Measurements from ENCODE around the gene ZFYVE28. TPM values are rescaled to one million over a fixed set of nuclear protein-coding genes. Genes with fewer than 3 reads are reported as not detected.

The ZFYVE28 gene
- total and polyA plus RNA-seq, 2 experiments from 2014 or later = 4.6 to 9.6 TPM

GRCh38 chr4:2256156-2256731, 162.2 kb downstream of the ZFYVE28 start:
- no peak overlapping the region for H3K4me3 ChIP-seq
- no peak overlapping the region for H2AFZ ChIP-seq
- H4K20me1 ChIP-seq (ENCODE audit: insufficient read depth) = no peaks in the 10 kb centered on the region; the same call in 1 of the 2 replicates
- no peak overlapping the region for H3K9ac ChIP-seq
- H3K4me2 ChIP-seq (ENCODE audit: unreplicated experiment) = no peak overlapping the region
- TF ChIP-seq EZH2phosphoT487 (IDR thresholded peaks at IDR 0.05; ENCODE audit: insufficient read depth, low read depth) (no peak), EZH2 (IDR thresholded peaks at IDR 0.05; ENCODE audit: insufficient read depth, poor library complexity, severe bottlenecking) (no peak)
- no peak overlapping the region for H3K27ac ChIP-seq
- H3K4me1 ChIP-seq (ENCODE audit: insufficient read depth) = 0 out of 2 replicates have a peak, but pooled peaks cover 8% of the 10 kb centered on the region
- no peaks in the 10 kb centered on the region for H3K27me3 ChIP-seq (replicated peaks; ENCODE audit: insufficient read depth)
- H3K36me3 ChIP-seq (ENCODE audit: low read depth) = peaks cover 4% of the 10 kb centered on the region; the same call in 1 of the 2 replicates
- no peaks in the 10 kb centered on the region for H3K9me2 ChIP-seq (ENCODE audit: insufficient read depth)
- WGBS, 2 experiments (ENCODE audit: low coverage in 1 of 2, low lambda C conversion rate in 2 of 2, missing lambda C conversion rate in 2 of 2) = 53 to 57% methylated on average over 8 of the region's 8 CpGs
- in situ Hi-C loops (cut with MboI) = no loop called here
- no peaks in the 10 kb centered on the region for H3K9me3 ChIP-seq (ENCODE audit: low read depth)
- DNase-seq = no peak
- H3K79me2 ChIP-seq (ENCODE audit: insufficient read depth) = peaks cover 78% of the 10 kb centered on the region
- H3F3A ChIP-seq (ENCODE audit: insufficient read depth) = no peaks in the 10 kb centered on the region

DNA sequence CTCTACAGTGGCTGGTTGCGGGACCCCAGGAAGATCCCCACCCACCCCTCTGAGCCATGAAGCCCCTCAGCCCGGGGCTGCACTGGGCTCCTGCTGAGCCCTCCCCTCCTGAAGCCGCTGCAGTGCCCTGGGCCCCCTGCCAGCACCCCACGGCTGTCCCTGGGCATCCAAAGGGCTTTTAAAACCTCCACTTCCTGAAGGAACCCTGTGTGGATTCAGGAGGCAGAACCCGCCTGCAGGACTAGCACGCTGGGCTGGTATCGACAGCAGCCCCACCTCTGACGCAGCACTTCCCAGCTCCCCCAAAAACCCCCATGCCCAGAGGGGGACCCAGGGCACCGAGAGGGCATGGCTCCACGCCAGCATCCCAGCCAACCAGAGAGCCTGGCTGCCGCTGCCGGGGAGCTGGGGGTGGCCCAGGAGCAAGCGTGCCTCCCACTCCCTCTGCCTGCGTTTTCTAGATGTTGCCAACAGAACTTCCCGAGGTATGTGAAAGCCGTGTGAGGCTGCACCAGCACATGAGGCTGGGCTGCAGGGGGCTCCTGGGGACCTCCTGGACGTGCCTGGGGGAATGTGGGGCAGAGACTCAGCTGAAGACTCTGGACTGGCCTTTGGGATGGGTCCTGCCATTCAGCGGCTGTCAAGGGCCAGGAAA, 162.8 kb downstream of the ZFYVE28 start:
- H3K4me3 ChIP-seq = no peak overlapping the region
- H3K27me3 ChIP-seq (replicated peaks; ENCODE audit: insufficient read depth) = no peaks in the 10 kb centered on the region
- no peaks in the 10 kb centered on the region for H3F3A ChIP-seq (ENCODE audit: insufficient read depth)
- no peak overlapping the region for H3K4me2 ChIP-seq (ENCODE audit: unreplicated experiment)
- H3K4me1 ChIP-seq (ENCODE audit: insufficient read depth) = 0 out of 2 replicates have a peak, but pooled peaks cover 8% of the 10 kb centered on the region
- H3K36me3 ChIP-seq (ENCODE audit: low read depth) = peaks cover 4% of the 10 kb centered on the region; the same call in 1 of the 2 replicates
- no peak for DNase-seq
- H2AFZ ChIP-seq = no peak overlapping the region
- H3K9me2 ChIP-seq (ENCODE audit: insufficient read depth) = no peaks in the 10 kb centered on the region
- WGBS, 2 experiments (ENCODE audit: low coverage in 1 of 2, low lambda C conversion rate in 2 of 2, missing lambda C conversion rate in 2 of 2) = 72 to 73% methylated on average over 18 of the region's 18 CpGs
- no peaks in the 10 kb centered on the region for H3K9me3 ChIP-seq (ENCODE audit: low read depth)
- no peak overlapping the region for H3K9ac ChIP-seq
- TF ChIP-seq EZH2phosphoT487 (IDR thresholded peaks at IDR 0.05; ENCODE audit: insufficient read depth, low read depth) (no peak), EZH2 (IDR thresholded peaks at IDR 0.05; ENCODE audit: insufficient read depth, poor library complexity, severe bottlenecking) (no peak)
- H3K27ac ChIP-seq = no peak overlapping the region
- no peaks in the 10 kb centered on the region; the same call in 1 of the 2 replicates for H4K20me1 ChIP-seq (ENCODE audit: insufficient read depth)
- peaks cover 72% of the 10 kb centered on the region for H3K79me2 ChIP-seq (ENCODE audit: insufficient read depth)
- in situ Hi-C loops (cut with MboI) = no loop called here

GRCh38 chr4:2254665-2255500, 163.6 kb downstream of the ZFYVE28 start:
- DNase-seq = no peak
- no peaks in the 10 kb centered on the region for H3F3A ChIP-seq (ENCODE audit: insufficient read depth)
- no peaks in the 10 kb centered on the region; the same call in 1 of the 2 replicates for H4K20me1 ChIP-seq (ENCODE audit: insufficient read depth)
- H3K9me3 ChIP-seq (ENCODE audit: low read depth) = no peaks in the 10 kb centered on the region
- TF ChIP-seq EZH2phosphoT487 (IDR thresholded peaks at IDR 0.05; ENCODE audit: insufficient read depth, low read depth) (no peak), EZH2 (IDR thresholded peaks at IDR 0.05; ENCODE audit: insufficient read depth, poor library complexity, severe bottlenecking) (no peak)
- no peak overlapping the region for H3K9ac ChIP-seq
- H3K36me3 ChIP-seq (ENCODE audit: low read depth) = peaks cover 4% of the 10 kb centered on the region; the same call in 1 of the 2 replicates
- H2AFZ ChIP-seq = no peak overlapping the region
- H3K79me2 ChIP-seq (ENCODE audit: insufficient read depth) = peaks cover 65% of the 10 kb centered on the region
- H3K27me3 ChIP-seq (replicated peaks; ENCODE audit: insufficient read depth) = no peaks in the 10 kb centered on the region
- no peak overlapping the region for H3K4me2 ChIP-seq (ENCODE audit: unreplicated experiment)
- 0 out of 2 replicates have a peak, but pooled peaks cover 3% of the 10 kb centered on the region for H3K4me1 ChIP-seq (ENCODE audit: insufficient read depth)
- 82 to 86% methylated on average over 32 of the region's 32 CpGs for WGBS, 2 experiments (ENCODE audit: low coverage in 1 of 2, low lambda C conversion rate in 2 of 2, missing lambda C conversion rate in 2 of 2)
- H3K27ac ChIP-seq = no peak overlapping the region
- no peaks in the 10 kb centered on the region for H3K9me2 ChIP-seq (ENCODE audit: insufficient read depth)
- H3K4me3 ChIP-seq = no peak overlapping the region
- in situ Hi-C loops (cut with MboI) = no loop called here
